CD14-positive monocyte (primary cell): ENCODE results near the gene SLC25A15. TPM values are rescaled to one million over a fixed set of nuclear protein-coding genes. Genes with fewer than 3 reads are reported as not detected.
A peak's percentile ranks its signal among the peaks of the same experiment; 100 is the strongest.
"Not testable (repeated sequence)": the region's sequence is repeated elsewhere in the genome, so short reads cannot be mapped to it uniquely, and the experiment has no call there.

ENCODE experiments used
- DNase-seq, 3 donors: peaks; one replicate each; pipeline ENCODE4 v3.0.0-alpha.2; 2011 to 2022
- H2AFZ ChIP-seq: 2 replicates; pipeline ENCODE4 v1.6.0; 2012; ENCODE audit warnings: mild to moderate bottlenecking, low read depth, low read length, inconsistent platforms; ENCODE audit not compliant: insufficient read depth, poor library complexity, severe bottlenecking
- H3K27ac ChIP-seq, 2 donors: 1 replicate in 1 of 2; 2 replicates in 1 of 2; pipeline ENCODE4 v1.5.1; 2012 to 2013; ENCODE audit warnings: low read length in 2 of 2, control low read depth in 1 of 2, inconsistent platforms in 1 of 2, low read depth in 1 of 2, mild to moderate bottlenecking in 1 of 2
- H3K27me3 ChIP-seq, 2 donors: one replicate each; pipeline versions ENCODE4 v1.6.0 to v1.6.1; 2011 to 2013; ENCODE audit warnings: low read length in 2 of 2; ENCODE audit not compliant: control insufficient read depth in 2 of 2, insufficient read depth in 2 of 2
- H3K36me3 ChIP-seq, 2 donors: replicated peaks in 1 of 2; 1 replicate in 1 of 2; 2 replicates in 1 of 2; pipeline versions ENCODE4 v1.5.1 to v1.6.1; 2012 to 2013; ENCODE audit warnings: low read length in 2 of 2, control low read depth in 1 of 2, inconsistent platforms in 1 of 2, mild to moderate bottlenecking in 1 of 2; ENCODE audit not compliant: insufficient read depth in 2 of 2, control insufficient read depth in 1 of 2
- H3K4me1 ChIP-seq, 2 donors: 1 replicate in 1 of 2; 2 replicates in 1 of 2; pipeline versions ENCODE4 v1.5.1 to v1.6.1; 2012 to 2013; ENCODE audit warnings: low read length in 2 of 2, control low read depth in 1 of 2, inconsistent platforms in 1 of 2, mild to moderate bottlenecking in 1 of 2, moderate library complexity in 1 of 2; ENCODE audit not compliant: insufficient read depth in 2 of 2, control insufficient read depth in 1 of 2
- H3K4me2 ChIP-seq: replicated peaks from 2 replicates; pipeline ENCODE3; 2012; ENCODE audit warnings: low read length, moderate library complexity, mild to moderate bottlenecking; ENCODE audit not compliant: poor library complexity, severe bottlenecking; ENCODE audit errors: extremely low read depth
- H3K4me3 ChIP-seq, 3 experiments: fragments of 200-600 bp in 1 of 3; sonication (generic) in 1 of 3; replicated peaks in 1 of 3; 1 replicate in 2 of 3; 2 replicates in 1 of 3; pipeline ENCODE4 v1.5.1; 2011 to 2013; ENCODE audit warnings: low read length in 3 of 3, mild to moderate bottlenecking in 3 of 3, control low read depth in 2 of 3, low read depth in 2 of 3, inconsistent platforms in 1 of 3, moderate library complexity in 1 of 3
- H3K79me2 ChIP-seq: 2 replicates; pipeline ENCODE4 v1.6.0; 2012; ENCODE audit warnings: mild to moderate bottlenecking, control low read depth, inconsistent platforms, low read length, moderate library complexity; ENCODE audit not compliant: insufficient read depth
- H3K9ac ChIP-seq: 2 replicates; pipeline ENCODE4 v1.6.0; 2017; ENCODE audit warnings: low read length, mild to moderate bottlenecking; ENCODE audit not compliant: insufficient read depth, poor library complexity, severe bottlenecking
- H3K9me3 ChIP-seq, 2 donors: replicated peaks in 1 of 2; 1 replicate in 1 of 2; 2 replicates in 1 of 2; pipeline versions ENCODE4 v1.5.1 to v1.6.1; 2012 to 2013; ENCODE audit warnings: low read length in 2 of 2, control low read depth in 1 of 2; ENCODE audit not compliant: control insufficient read depth in 1 of 2, insufficient read depth in 1 of 2
- H4K20me1 ChIP-seq: 2 replicates; pipeline ENCODE4 v1.6.0; 2012; ENCODE audit warnings: mild to moderate bottlenecking, low read length, control low read depth, moderate library complexity; ENCODE audit not compliant: insufficient read depth
- H3K27ac Mint-ChIP-seq, 7 donors: one replicate each; pipeline ENCODE4 v1.8.0; 2020; ENCODE audit warnings: mild to moderate bottlenecking in 7 of 7, mixed read lengths in 7 of 7, moderate library complexity in 6 of 7, inconsistent platforms in 2 of 7
- H3K27me3 Mint-ChIP-seq, 3 donors: one replicate each; pipeline ENCODE4 v1.8.0; 2021 to 2022; ENCODE audit warnings: low read depth in 3 of 3, mild to moderate bottlenecking in 3 of 3, mixed read lengths in 3 of 3, moderate library complexity in 3 of 3, inconsistent platforms in 1 of 3
- H3K36me3 Mint-ChIP-seq, 2 donors: one replicate each; pipeline ENCODE4 v1.8.0; 2020; ENCODE audit warnings: mixed read lengths in 2 of 2, inconsistent platforms in 1 of 2, mild to moderate bottlenecking in 1 of 2
- H3K4me1 Mint-ChIP-seq: one replicate; pipeline ENCODE4 v1.8.0; 2020; ENCODE audit warnings: mild to moderate bottlenecking, mixed read lengths
- H3K4me3 Mint-ChIP-seq, 2 donors: one replicate each; pipeline ENCODE4 v1.8.0; 2020; ENCODE audit warnings: mild to moderate bottlenecking in 2 of 2, mixed read lengths in 2 of 2, moderate library complexity in 1 of 2
- H3K9me3 Mint-ChIP-seq, 7 donors: one replicate each; pipeline ENCODE4 v1.8.0; 2020 to 2022; ENCODE audit warnings: mixed read lengths in 7 of 7, mild to moderate bottlenecking in 6 of 7, moderate library complexity in 6 of 7, inconsistent platforms in 2 of 7
- WGBS: methylation state at CpG from one replicate; pipeline ENCODE4 v1.1.5; 2013; ENCODE audit warnings: missing lambda C conversion rate; ENCODE audit not compliant: insufficient coverage; 5-methylcytosine and 5-hydroxymethylcytosine counted together
- intact Hi-C, 2 donors: fragments of 100-400 bp; cut with micrococcal nuclease; formaldehyde crosslinking; loops; one replicate each; pipeline versions ENCODE4 v1.15.0 to v1.15.1; 2023
- polyA plus RNA-seq, 3 donors: library from polyadenylated mRNA; depleted of rRNA in 1 of 3; unstranded in 2 of 3; stranded (reverse) in 1 of 3; fragments of 300-500 nt in 2 of 3; fragments of >200 nt in 1 of 3; fragmentation: Illumina TruSeq in 2 of 3; gene quantifications; 1 replicate in 2 of 3; 2 replicates in 1 of 3; pipeline ENCODE4 v1.2.3, GENCODE V29; 2012 to 2021
- TF ChIP-seq, protein P1 (sequence below): fragments of 200-600 bp; IDR thresholded peaks from one replicate; pipeline ENCODE4 v1.8.0; 2022; ENCODE audit warnings: antibody characterized with exemption, mild to moderate bottlenecking

The SLC25A15 gene
- polyA plus RNA-seq, 3 donors, result 0.79 to 5.0 (median 1.0) TPM

DNA sequence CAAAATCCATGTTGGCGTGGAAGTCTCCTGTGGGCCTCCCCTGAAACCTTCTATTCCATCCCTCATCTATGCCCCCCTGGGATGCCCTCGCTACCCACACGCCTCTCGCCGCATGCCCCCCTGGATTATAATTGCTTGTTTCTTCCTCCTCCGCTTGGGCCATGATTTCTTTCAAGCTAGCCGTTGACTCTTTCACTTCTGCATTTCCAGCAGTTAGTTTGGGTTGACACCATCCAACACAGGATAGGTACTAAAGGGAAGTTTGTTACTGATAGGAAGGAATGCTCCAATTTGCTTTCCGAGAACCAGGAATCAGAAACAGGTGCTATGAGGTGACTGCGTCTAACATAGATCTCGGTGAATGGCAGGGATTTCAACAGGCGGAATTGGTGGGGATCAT, 7.7 kb upstream of the SLC25A15 start:
- H3K4me1 Mint-ChIP-seq, result peaks cover 52% of the 10 kb centered on the region

DNA sequence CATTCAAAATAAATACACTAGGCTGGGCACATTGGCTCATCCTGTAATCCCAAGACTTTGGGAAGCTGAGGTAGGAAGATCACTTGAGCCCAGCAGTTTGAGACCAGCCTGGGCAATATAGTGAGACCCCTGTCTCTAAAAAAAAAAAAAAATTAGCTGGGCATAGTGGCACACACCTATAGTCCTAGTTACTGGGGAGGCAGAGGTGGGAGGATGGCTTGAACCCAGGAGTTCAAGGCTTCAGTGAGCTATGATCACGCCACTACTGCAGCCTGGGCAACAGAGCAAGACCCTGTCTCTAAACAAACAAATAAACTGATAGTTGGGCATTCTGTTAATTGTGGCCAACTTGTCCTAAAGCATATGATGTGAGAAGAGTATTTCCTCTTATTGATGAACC, 6.4 kb upstream of the SLC25A15 start:
- WGBS, result no CpG with 5 or more reads among the region's 1 CpG
- not testable (repeated sequence) for H3K4me3 Mint-ChIP-seq, DNase-seq, H3K27me3 Mint-ChIP-seq, H3K4me2 ChIP-seq, H4K20me1 ChIP-seq, H3K4me3 ChIP-seq, H3K36me3 ChIP-seq, H3K9ac ChIP-seq, H2AFZ ChIP-seq, H3K36me3 Mint-ChIP-seq, H3K27me3 ChIP-seq, H3K27ac ChIP-seq, H3K79me2 ChIP-seq, H3K9me3 ChIP-seq, H3K9me3 Mint-ChIP-seq
- peaks cover 44% of the 10 kb centered on the region for H3K4me1 Mint-ChIP-seq
- intact Hi-C loops, result loop anchor here in 1 of 2 donors (10.0 kb wide), 2 partner anchors 118 to 282 kb away; partner anchors contain the start of genes FOXO1 and WBP4
- peaks cover 42 to 43% of the 10 kb centered on the region in 2 donors for H3K4me1 ChIP-seq
- peak overlapping the region in 2 of 7 donors; percentile 40 to 63 for H3K27ac Mint-ChIP-seq

More for the DNA sequence above, 7.7 kb upstream of the SLC25A15 start:
- intact Hi-C loops, result loop anchor here in 1 of 2 donors (10.0 kb wide), 2 partner anchors 117 to 283 kb away; partner anchors contain the start of genes FOXO1 and WBP4
- Histone ChIP-seq H4K20me1 (no peaks in the 10 kb centered on the region), H3K36me3 (no peaks in the 10 kb centered on the region), H3K9ac (no peak overlapping the region), H3K4me2 (peak overlapping the region; percentile 27), H2AFZ (no peak overlapping the region), H3K27me3 (no peaks in the 10 kb centered on the region), H3K79me2 (no peaks in the 10 kb centered on the region), H3K27ac (no peak overlapping the region), H3K4me3 (no peak overlapping the region), H3K4me1 (peaks cover 54 to 56% of the 10 kb centered on the region in 2 donors), H3K9me3 (no peaks in the 10 kb centered on the region)
- peaks cover 0 to 1% (median 0%) of the 10 kb centered on the region in 3 donors for H3K27me3 Mint-ChIP-seq
- peak overlapping the region; percentile 5 to 88 (median 63) for H3K27ac Mint-ChIP-seq
- TF ChIP-seq, protein P1, sequence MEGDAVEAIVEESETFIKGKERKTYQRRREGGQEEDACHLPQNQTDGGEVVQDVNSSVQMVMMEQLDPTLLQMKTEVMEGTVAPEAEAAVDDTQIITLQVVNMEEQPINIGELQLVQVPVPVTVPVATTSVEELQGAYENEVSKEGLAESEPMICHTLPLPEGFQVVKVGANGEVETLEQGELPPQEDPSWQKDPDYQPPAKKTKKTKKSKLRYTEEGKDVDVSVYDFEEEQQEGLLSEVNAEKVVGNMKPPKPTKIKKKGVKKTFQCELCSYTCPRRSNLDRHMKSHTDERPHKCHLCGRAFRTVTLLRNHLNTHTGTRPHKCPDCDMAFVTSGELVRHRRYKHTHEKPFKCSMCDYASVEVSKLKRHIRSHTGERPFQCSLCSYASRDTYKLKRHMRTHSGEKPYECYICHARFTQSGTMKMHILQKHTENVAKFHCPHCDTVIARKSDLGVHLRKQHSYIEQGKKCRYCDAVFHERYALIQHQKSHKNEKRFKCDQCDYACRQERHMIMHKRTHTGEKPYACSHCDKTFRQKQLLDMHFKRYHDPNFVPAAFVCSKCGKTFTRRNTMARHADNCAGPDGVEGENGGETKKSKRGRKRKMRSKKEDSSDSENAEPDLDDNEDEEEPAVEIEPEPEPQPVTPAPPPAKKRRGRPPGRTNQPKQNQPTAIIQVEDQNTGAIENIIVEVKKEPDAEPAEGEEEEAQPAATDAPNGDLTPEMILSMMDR, result no peak
- H3K9me3 Mint-ChIP-seq, result no peaks in the 10 kb centered on the region
- peak overlapping the region in 1 of 2 donors; percentile 65 for H3K4me3 Mint-ChIP-seq
- no peaks in the 10 kb centered on the region for H3K36me3 Mint-ChIP-seq
- 2% methylated on average over 7 of the region's 11 CpGs for WGBS
- peak; percentile 44 to 75 (median 74) for DNase-seq
